NCI-H69 (cell line): ENCODE results near the gene OPCML.

Experiments used
- DNase-seq: peaks from one replicate; lab custom pipeline; 2025; lab: John Stamatoyannopoulos, UW

The OPCML gene

GRCh38 chr11:132941024-132941646 lies 591.2 kb downstream of the OPCML start:
- peak; percentile 31 for DNase-seq

DNA sequence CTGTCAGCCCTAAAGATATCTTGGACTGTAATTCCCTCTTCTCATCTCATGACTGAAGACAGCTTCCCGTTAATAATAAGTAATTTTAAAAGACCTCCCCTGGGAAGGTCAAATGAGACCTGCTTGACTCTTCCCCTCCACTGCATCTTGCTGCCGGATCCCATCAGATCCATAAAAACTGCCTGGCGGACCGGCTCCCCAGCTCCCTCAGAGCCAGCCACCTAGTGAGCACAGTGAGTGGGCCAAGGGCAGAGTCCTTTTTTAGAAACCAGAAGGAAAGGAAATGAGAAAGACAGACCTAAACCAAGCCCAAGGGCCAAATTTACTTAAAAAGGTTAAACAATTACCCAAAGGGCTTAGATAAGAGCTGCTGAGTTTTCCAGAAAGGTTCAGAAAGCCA lies 595.3 kb downstream of the OPCML start:
- no peak for DNase-seq

- DNase-seq: no peak
Measured at GRCh38 chr11:132935383-132935782, 596.9 kb downstream of the OPCML start.

GRCh38 chr11:132933703-132934102 lies 598.6 kb downstream of the OPCML start:
- no peak for DNase-seq

- no peak for DNase-seq
Measured at GRCh38 chr11:132925825-132926469, 606.4 kb downstream of the OPCML start.

GRCh38 chr11:132921597-132921996 lies 610.7 kb downstream of the OPCML start:
- DNase-seq: no peak

DNA sequence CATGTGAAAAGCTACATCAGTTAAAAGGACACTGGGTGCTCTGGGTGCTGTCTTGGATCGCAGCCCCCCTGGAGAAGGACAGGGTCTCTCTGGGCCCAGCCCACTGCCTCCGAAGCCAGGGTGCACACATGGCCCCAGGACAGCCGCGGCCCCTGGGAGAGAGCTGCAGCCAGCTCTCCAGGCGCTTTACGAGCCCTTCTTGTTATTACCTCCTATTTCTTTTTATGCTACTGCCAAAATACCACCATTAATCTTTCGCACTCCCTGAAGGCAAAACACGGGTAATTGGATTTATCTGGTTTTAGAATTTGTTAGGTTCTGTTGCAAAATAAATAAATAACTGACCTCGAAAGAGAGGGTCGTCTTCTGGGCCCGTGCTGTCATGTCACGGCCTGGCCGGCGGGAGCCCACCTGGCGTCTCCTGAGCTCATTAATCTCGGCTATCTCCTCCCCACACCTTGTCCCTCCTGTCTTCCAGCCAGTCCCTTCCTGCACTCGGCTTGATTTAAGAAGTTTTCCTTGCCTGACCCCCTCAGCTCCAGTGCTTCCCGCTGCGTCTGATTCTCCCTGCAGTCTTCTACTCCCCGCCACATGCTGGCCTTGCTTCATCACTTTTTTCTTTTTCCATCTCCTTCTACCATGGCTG lies 611.7 kb downstream of the OPCML start:
- no peak for DNase-seq

DNA sequence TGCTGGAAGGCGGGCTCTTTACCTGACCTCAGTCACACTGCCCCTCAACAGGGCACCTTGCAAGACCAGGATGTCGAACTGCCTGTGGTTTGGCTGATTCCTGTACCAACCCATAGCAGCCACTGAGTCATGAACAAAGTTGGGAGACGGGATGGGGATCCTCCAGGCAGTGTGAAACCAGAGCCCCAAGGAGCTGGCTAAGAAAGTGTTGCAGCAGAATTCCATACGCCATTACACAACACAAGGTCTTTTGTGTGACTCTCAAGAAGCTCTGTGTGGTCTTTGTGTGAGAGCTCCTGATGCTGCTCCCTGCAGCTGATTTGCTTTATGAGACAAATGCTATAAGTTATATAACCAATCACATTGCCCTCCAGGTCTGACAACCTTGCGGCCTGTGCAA lies 617.7 kb downstream of the OPCML start:
- DNase-seq: no peak

GRCh38 chr11:132913886-132914285 lies 618.4 kb downstream of the OPCML start:
- no peak for DNase-seq

- no peak for DNase-seq
Measured at GRCh38 chr11:132913295-132913694, 619.0 kb downstream of the OPCML start.

- peak; percentile 41 for DNase-seq
Measured at GRCh38 chr11:132911186-132911585, 621.1 kb downstream of the OPCML start.

- no peak for DNase-seq
Measured at GRCh38 chr11:132910011-132910760, 622.1 kb downstream of the OPCML start.

DNA sequence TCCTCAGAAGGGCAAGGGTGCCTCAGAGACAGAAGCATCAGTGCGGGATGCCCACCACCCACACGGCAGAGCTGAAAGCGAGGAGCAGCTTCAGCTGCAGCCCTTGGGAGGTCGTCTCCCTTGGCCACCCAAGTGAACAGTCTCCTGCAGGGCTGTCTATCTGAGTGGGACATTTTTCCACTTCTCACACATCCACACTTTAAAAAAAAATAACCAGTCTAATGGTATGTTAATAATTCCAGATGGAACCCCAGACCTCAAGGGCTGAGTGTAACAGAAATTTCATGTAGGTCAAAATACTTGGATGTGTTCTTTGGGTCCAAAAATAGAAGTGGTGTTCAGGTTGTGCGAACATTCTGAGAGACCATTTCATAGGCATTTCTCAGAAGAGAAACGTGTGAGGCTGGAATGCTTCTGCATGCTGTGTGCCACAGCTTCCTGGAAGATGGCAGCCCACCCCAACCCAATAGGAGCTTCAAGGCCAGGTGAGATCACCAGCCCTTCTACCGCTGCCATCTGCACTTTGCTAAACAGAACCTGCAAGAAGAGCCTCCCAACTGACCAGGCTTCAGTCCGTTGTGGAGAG lies 623.2 kb downstream of the OPCML start:
- DNase-seq: no peak

- no peak for DNase-seq
Measured at GRCh38 chr11:132908414-132908810, 623.9 kb downstream of the OPCML start.

- DNase-seq: no peak
Measured at GRCh38 chr11:132907651-132908413, 624.5 kb downstream of the OPCML start.

DNA sequence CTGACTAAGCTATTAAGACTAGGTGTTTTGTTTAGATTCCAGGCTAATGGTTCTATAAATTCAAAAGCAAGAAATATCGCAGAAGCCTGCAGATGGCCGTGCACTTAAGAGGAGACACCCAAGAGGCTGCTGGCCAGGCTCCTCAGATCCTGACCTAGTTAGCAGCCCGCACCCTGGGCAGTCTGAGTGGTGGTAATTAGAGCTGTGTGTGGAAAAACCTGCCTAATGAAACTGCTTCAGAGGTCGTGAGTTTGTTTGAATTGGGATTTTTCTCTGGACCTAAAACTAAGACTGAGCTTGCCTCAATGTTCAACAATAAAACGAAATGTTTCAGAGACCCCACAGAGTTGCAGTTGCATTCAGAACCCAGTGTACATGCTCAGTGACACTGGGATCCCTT lies 627.7 kb downstream of the OPCML start:
- DNase-seq: peak; percentile 7

DNA sequence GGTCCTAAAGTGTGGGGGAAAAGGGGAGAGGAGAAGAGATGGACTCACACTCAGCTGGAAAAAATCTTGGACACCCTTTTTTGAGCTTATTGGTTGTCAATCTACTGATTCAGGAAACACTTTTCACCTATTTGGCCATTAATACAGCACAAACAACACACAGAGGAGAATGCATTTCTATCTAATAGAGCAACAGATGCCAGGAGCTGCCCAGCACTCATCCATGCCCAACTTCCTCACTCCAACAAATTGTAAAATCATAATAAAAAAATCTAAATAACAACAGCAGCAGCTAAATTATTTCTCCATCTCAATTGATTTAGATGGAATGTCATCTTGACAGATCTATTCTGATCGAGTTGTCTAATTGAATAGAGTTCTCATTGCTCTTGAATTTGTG lies 628.2 kb downstream of the OPCML start:
- no peak for DNase-seq

DNA sequence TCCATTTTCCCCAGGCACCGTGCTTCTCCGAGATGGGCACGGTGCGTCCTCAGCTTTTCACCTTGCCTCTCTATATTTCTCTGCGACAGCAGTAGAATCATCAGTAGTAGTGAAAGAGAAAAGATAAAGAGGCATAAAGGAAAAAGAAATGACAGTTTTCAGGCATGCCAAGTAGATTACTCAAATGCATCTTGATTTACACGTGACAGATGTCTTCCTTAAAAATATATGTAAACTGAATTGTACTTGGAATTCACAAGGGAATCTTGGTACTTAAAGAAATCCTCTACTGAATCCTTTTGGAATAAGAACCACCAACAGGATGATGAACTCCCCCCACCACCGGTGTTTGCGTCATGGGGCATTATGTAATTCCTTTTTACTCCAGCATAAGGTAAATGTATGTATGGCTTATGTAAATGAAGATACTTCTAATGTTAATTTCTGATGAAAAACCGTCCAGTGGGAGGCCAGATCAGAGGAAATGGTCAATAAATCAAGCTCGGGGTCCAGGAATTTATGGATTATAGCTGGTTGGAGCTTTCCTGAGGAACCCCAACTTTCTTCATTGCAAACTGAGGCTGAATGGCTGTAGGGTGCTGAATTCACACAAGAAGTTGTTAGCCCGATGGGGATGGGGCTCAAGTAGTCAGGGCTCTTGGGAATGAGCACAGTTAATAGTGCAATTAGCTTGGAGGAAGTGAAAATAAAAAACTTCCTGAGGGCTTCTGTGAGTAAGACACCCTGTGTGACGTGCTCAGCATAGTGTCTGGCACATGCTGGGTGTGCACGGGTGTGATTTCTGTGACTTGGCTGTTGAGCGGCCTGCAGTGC lies 630.4 kb downstream of the OPCML start:
- no peak for DNase-seq

GRCh38 chr11:132898676-132899075 lies 633.6 kb downstream of the OPCML start:
- no peak for DNase-seq

GRCh38 chr11:132898021-132898420 lies 634.3 kb downstream of the OPCML start:
- no peak for DNase-seq

GRCh38 chr11:132895340-132895739 lies 637.0 kb downstream of the OPCML start:
- DNase-seq: no peak
